ENCODE results near the gene PPP4R3C. TPM values are rescaled to one million over a fixed set of nuclear protein-coding genes. Genes with fewer than 3 reads are reported as not detected.
"Not testable (repeated sequence)": the region's sequence is repeated elsewhere in the genome, so short reads cannot be mapped to it uniquely, and the experiment has no call there.

Gene PPP4R3C
- not detected for total RNA-seq

DNA sequence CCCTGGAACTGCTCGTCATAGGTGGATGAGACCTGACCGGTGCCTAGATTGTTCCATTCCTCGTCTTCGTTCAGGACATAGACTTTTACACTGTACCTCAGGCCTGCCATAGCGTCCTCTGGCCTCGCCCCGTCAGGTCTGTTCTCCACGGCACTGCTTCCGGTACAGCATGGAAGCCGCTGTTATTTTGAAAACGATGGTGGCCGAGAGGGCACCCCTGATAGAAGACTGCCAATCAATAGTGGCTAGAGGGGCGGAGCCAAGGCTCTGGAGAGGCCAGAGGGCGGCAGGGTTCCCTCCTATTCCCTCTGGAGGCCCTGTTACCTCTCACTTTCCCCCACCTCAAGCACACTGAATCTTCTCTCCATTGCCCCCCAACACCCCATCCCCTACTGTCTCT lies at the start of gene PPP4R3C:
PPP4R3C (minus strand) TSS at position 155 of the 400 bp plus-strand sequence; CDS start at position 110, 45 bp downstream.
- ATAC-seq (ENCODE audit: low FRiP score) = no peak

DNA sequence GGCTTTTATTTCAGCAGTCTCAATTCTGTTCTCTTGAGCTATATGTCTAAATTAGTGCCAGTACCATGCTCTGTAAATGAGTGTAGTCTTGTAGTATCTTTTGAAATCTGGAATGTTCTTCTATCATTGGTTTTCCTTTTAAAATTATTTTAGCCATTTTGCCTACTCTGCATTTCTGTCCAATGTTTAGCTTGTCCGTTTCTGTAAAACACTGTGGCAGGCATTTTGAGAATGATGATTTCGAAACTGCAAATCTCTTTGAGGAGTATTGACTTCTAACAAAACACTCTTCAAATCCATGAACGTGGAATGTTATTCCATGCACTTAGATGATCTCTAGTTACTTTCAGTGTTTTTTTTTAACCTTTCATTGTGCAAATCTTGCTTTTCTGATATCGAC lies 28.3 kb upstream of the PPP4R3C start:
- DNase-seq (ENCODE audit: low spot score) (no peak), ATAC-seq (ENCODE audit: low FRiP score) (no peak)
- TF ChIP-seq, protein P1, sequence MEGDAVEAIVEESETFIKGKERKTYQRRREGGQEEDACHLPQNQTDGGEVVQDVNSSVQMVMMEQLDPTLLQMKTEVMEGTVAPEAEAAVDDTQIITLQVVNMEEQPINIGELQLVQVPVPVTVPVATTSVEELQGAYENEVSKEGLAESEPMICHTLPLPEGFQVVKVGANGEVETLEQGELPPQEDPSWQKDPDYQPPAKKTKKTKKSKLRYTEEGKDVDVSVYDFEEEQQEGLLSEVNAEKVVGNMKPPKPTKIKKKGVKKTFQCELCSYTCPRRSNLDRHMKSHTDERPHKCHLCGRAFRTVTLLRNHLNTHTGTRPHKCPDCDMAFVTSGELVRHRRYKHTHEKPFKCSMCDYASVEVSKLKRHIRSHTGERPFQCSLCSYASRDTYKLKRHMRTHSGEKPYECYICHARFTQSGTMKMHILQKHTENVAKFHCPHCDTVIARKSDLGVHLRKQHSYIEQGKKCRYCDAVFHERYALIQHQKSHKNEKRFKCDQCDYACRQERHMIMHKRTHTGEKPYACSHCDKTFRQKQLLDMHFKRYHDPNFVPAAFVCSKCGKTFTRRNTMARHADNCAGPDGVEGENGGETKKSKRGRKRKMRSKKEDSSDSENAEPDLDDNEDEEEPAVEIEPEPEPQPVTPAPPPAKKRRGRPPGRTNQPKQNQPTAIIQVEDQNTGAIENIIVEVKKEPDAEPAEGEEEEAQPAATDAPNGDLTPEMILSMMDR (IDR thresholded peaks at IDR 0.05) = no peak

More for the DNA sequence above, at the start of gene PPP4R3C:
- DNase-seq (ENCODE audit: low spot score) = no peak
- TF ChIP-seq, protein P1 (IDR thresholded peaks at IDR 0.05) = no peak

DNA sequence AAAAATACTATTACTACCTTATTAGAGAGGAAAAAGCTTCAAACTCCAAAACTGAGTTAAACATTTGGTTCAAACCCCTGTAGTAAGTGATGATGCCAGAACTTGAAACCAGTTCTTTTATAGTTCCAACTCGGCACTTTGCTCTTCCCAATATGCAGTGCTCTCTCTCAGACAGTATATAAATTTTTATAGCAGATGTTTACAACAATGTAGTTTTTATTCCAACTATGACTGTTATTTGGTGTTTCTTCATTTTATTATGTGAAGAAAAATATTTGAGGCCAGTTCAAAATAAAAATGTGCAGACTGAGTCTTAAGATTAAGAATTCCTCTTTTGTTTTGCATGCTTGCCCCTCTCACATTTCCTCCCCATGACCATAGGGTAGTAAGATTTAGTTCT lies 2.9 kb upstream of the PPP4R3C start:
- TF ChIP-seq, protein P1 (IDR thresholded peaks at IDR 0.05) = no peak
- no peak for DNase-seq (ENCODE audit: low spot score)
- no peak for ATAC-seq (ENCODE audit: low FRiP score)

DNA sequence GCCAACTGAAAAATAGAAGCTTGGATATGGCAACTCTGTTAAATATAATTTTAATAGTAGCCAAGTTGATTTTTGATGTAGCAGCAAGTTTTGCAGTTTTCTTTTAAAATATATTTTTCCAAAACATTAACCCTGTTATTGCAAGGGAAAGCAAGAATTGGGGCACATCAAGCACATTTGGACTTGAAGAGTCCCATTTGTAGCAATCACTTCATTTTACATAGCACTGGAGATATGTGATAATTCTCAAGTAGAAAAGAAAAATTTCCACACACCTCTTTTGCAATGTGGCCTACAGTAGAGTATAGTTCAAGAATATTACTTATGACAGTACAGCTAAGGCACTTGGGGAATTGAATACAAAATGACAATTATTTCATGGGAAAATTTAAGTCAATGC lies 1.9 kb upstream of the PPP4R3C start:
- TF ChIP-seq, protein P1 (IDR thresholded peaks at IDR 0.05) = no peak
- DNase-seq (ENCODE audit: low spot score) (no peak), ATAC-seq (ENCODE audit: low FRiP score) (no peak)

DNA sequence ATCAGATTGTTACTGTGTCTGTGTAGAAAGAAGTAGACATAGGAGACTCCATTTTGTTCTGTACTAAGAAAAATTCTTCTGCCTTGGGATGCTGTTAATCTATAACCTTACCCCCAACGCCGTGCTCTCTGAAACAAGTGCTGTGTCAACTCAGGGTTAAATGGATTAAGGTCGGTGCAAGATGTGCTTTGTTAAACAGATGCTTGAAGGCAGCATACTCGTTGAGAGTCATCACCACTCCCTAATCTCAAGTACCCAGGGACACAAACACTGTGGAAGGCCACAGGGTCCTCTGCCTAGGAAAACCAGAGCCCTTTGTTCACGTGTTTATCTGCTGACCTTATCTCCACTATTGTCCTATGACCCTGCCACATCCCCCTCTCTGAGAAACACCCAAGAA lies 4.0 kb downstream of the PPP4R3C start:
- DNase-seq (ENCODE audit: low spot score); ATAC-seq (ENCODE audit: low FRiP score): not testable (repeated sequence)

DNA sequence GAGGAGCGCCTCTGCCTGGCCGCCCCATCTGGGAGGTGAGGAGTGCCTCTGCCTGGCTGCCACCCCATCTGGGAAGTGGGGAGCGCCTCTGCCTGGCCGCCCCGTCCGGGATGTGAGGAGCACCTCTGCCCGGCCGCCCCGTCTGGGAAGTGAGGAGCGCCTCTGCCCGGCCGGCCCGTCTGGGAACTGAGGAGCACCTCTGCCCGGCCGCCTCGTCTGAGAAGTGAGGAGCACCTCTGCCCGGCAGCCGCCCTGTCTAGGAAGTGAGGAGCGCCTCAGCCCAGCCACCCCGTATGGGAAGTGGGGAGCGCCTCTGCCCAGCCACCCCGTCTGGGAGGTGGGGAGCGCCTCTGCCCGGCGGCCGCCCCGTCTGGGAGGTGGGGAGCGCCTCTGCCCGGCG lies 4.6 kb downstream of the PPP4R3C start:
- not testable (repeated sequence) for DNase-seq (ENCODE audit: low spot score); ATAC-seq (ENCODE audit: low FRiP score)

DNA sequence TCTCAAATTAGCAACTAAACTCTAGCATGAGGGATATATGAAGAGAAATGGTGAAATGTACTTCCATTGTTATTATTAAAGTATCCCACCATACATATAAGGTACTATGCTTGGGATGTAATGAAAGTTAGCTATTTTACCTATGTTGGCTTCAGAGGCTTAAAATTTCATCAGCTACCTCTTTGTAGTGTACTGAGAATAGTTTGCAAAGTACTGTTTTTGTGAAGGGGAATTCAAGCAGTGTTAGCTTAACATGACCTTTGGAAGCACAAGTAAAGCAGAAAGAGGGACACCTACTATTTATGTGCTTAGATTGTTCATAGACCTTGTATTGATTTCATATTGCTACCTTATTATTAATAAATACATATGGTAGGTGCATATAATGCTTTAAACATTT lies 11.8 kb downstream of the PPP4R3C start:
- TF ChIP-seq, protein P1 (IDR thresholded peaks at IDR 0.05) = no peak
- no peak for ATAC-seq (ENCODE audit: low FRiP score)
- no peak for DNase-seq (ENCODE audit: low spot score)

DNA sequence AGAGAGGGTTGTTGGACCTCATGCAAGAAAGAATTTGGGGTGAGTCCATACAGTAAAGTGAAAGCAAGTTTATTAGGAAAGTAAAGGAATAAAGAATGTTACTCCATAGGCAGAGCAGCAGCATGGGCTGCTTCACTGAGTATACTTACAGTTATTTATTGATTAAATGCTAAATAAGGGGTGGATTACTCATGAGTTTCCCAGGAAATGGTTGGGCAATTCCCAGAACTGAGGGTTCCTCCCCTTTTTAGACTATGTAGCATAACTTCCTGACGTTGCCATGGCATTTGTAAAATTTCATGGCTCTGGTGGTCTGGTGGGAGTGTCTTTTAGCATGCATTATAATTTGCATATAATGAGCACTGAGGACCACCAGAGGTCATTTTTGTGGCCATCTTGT lies 16.7 kb downstream of the PPP4R3C start:
- DNase-seq (ENCODE audit: low spot score) (no peak), ATAC-seq (ENCODE audit: low FRiP score) (no peak)
- TF ChIP-seq, protein P1 (IDR thresholded peaks at IDR 0.05) = no peak
